Limb (tissue), 2 donors: ENCODE measurements around the gene DNAJA3.
"Not testable (repeated sequence)": the region's sequence is repeated elsewhere in the genome, so short reads cannot be mapped to it uniquely, and the experiment has no call there.

ENCODE experiments used
- DNase-seq, 2 donors: peaks; one replicate each; pipeline ENCODE4 v3.0.0-alpha.2; 2016; ENCODE audit errors: extremely low spot score in 2 of 2

DNAJA3 gene

GRCh38 chr16:4386951-4387565 lies 38.6 kb upstream of the DNAJA3 start:
- DNase-seq, result no peak

GRCh38 chr16:4387781-4388180 lies 37.9 kb upstream of the DNAJA3 start:
- DNase-seq, result no peak

- DNase-seq, result no peak
Measured at GRCh38 chr16:4388271-4389021, 37.2 kb upstream of the DNAJA3 start.

- DNase-seq, result no peak
Measured at GRCh38 chr16:4389051-4389955, 36.4 kb upstream of the DNAJA3 start.

GRCh38 chr16:4390266-4391260 lies 35.1 kb upstream of the DNAJA3 start:
- DNase-seq, result no peak

- no peak for DNase-seq
Measured at GRCh38 chr16:4391631-4392381, 33.9 kb upstream of the DNAJA3 start.

- DNase-seq, result peak; percentile 81 to 88
Measured at GRCh38 chr16:4392382-4393239, 33.1 kb upstream of the DNAJA3 start.

- no peak for DNase-seq
Measured at GRCh38 chr16:4393240-4393600, 32.4 kb upstream of the DNAJA3 start.

GRCh38 chr16:4393850-4394249 lies 31.8 kb upstream of the DNAJA3 start:
- not testable (repeated sequence) for DNase-seq

- DNase-seq, result no peak
Measured at GRCh38 chr16:4395055-4395726, 30.5 kb upstream of the DNAJA3 start.

- no peak for DNase-seq
Measured at GRCh38 chr16:4399001-4399730, 26.5 kb upstream of the DNAJA3 start.

GRCh38 chr16:4401094-4401501 lies 24.6 kb upstream of the DNAJA3 start:
- DNase-seq, result no peak

- no peak for DNase-seq
Measured at GRCh38 chr16:4401510-4401909, 24.2 kb upstream of the DNAJA3 start.

- DNase-seq, result peak; percentile 82 to 94
Measured at GRCh38 chr16:4402439-4403132, 23.1 kb upstream of the DNAJA3 start.

- peak in 1 of 2 donors; percentile 27 for DNase-seq
Measured at GRCh38 chr16:4403133-4403949, 22.3 kb upstream of the DNAJA3 start.

- peak in 1 of 2 donors; percentile 70 for DNase-seq
Measured at GRCh38 chr16:4404247-4404966, 21.3 kb upstream of the DNAJA3 start.
